ENCODE data around the gene ADAMTS6.

GRCh38 chr5:65324226-65324625, 157.5 kb downstream of the ADAMTS6 start:
- no peak for TF ChIP-seq CTCF (IDR thresholded peaks at IDR 0.05; ENCODE audit: insufficient read depth, low read length)
- TF ChIP-seq POLR2AphosphoS5 (IDR thresholded peaks at IDR 0.05; ENCODE audit: low read depth) = no peak
- TF ChIP-seq REST (IDR thresholded peaks at IDR 0.05; ENCODE audit: insufficient replicate concordance, low read depth) = no peak
